Mesenchymal stem cell (in vitro differentiated cells and primary cell): ENCODE data around the gene KLHL3.

Experiments used
- DNase-seq: peaks from one replicate; pipeline ENCODE4 v3.0.0-alpha.2; 2013
- H2AFZ ChIP-seq: one replicate; pipeline ENCODE4 v1.6.1; 2013; ENCODE audit warnings: low read depth, mild to moderate bottlenecking, control low read depth, inconsistent platforms, low read length, moderate library complexity
- H2AK5ac ChIP-seq: 2 replicates; pipeline ENCODE4 v1.6.1; 2013; ENCODE audit warnings: low read length, moderate library complexity, mild to moderate bottlenecking, inconsistent platforms; ENCODE audit not compliant: severe bottlenecking
- H2BK120ac ChIP-seq: one replicate; pipeline ENCODE4 v1.6.1; 2013; ENCODE audit warnings: low read depth, mild to moderate bottlenecking, inconsistent platforms, low read length, moderate library complexity
- H2BK12ac ChIP-seq, 2 experiments: one replicate each; pipeline ENCODE4 v1.6.1; 2013; ENCODE audit warnings: inconsistent platforms in 2 of 2, low read length in 2 of 2, mild to moderate bottlenecking in 2 of 2, moderate library complexity in 2 of 2, control low read depth in 1 of 2
- H2BK15ac ChIP-seq: one replicate; pipeline ENCODE4 v1.6.1; 2013; ENCODE audit warnings: mild to moderate bottlenecking, low read depth, inconsistent platforms; ENCODE audit not compliant: poor library complexity, severe bottlenecking
- H2BK5ac ChIP-seq: 2 replicates; pipeline ENCODE4 v1.6.1; 2013; ENCODE audit warnings: low read depth, mild to moderate bottlenecking, low read length, control low read depth, inconsistent platforms; ENCODE audit not compliant: poor library complexity, severe bottlenecking
- H3K14ac ChIP-seq, 2 experiments: one replicate each; pipeline ENCODE4 v1.6.1; 2013; ENCODE audit warnings: inconsistent platforms in 2 of 2, low read length in 2 of 2, control low read depth in 1 of 2, mild to moderate bottlenecking in 1 of 2, moderate library complexity in 1 of 2
- H3K18ac ChIP-seq, 2 experiments: one replicate each; pipeline ENCODE4 v1.6.1; 2013; ENCODE audit warnings: inconsistent platforms in 2 of 2, low read length in 2 of 2, control low read depth in 1 of 2, low read depth in 1 of 2, mild to moderate bottlenecking in 1 of 2
- H3K23ac ChIP-seq, 2 experiments: one replicate each; pipeline ENCODE4 v1.6.1; 2013; ENCODE audit warnings: inconsistent platforms in 2 of 2, low read length in 2 of 2, mild to moderate bottlenecking in 2 of 2, moderate library complexity in 2 of 2, control low read depth in 1 of 2
- H3K27ac ChIP-seq: 2 replicates; pipeline ENCODE4 v1.5.1; 2013; ENCODE audit warnings: mild to moderate bottlenecking, moderate library complexity, low read length, control low read depth, inconsistent platforms; ENCODE audit not compliant: poor library complexity, severe bottlenecking
- H3K27me3 ChIP-seq, 2 experiments: 2 replicates each; pipeline versions ENCODE4 v1.6.1 to v1.7.0; 2013; ENCODE audit warnings: low read length in 2 of 2, mild to moderate bottlenecking in 2 of 2, moderate library complexity in 2 of 2, control low read depth in 1 of 2, inconsistent platforms in 1 of 2; ENCODE audit not compliant: control insufficient read depth in 1 of 2, insufficient read depth in 1 of 2
- H3K36me3 ChIP-seq, 2 experiments: 2 replicates each; pipeline versions ENCODE4 v1.6.1 to v1.7.0; 2013; ENCODE audit warnings: low read length in 2 of 2, control low read depth in 1 of 2, inconsistent platforms in 1 of 2, low read depth in 1 of 2, mild to moderate bottlenecking in 1 of 2; ENCODE audit not compliant: insufficient read depth in 2 of 2, control insufficient read depth in 1 of 2
- H3K4ac ChIP-seq, 2 experiments: one replicate each; pipeline ENCODE4 v1.6.1; 2013; ENCODE audit warnings: inconsistent platforms in 2 of 2, low read length in 2 of 2, mild to moderate bottlenecking in 2 of 2, moderate library complexity in 2 of 2, control low read depth in 1 of 2, low read depth in 1 of 2
- H3K4me1 ChIP-seq: 2 replicates; pipeline ENCODE4 v1.6.1; 2013; ENCODE audit warnings: low read depth, low read length, control low read depth; ENCODE audit not compliant: control insufficient read depth, insufficient read depth
- H3K4me2 ChIP-seq: 2 replicates; pipeline ENCODE4 v1.6.1; 2013; ENCODE audit warnings: low read length, mild to moderate bottlenecking, inconsistent platforms; ENCODE audit not compliant: poor library complexity, severe bottlenecking
- H3K4me3 ChIP-seq, 2 experiments: 2 replicates each; pipeline versions ENCODE4 v1.5.1 to v1.7.0; 2013; ENCODE audit warnings: low read length in 2 of 2, mild to moderate bottlenecking in 2 of 2, control low read depth in 1 of 2, low read depth in 1 of 2; ENCODE audit not compliant: insufficient read depth in 1 of 2
- H3K79me1 ChIP-seq: replicated peaks from 2 replicates; pipeline ENCODE4 v1.6.1; 2013; ENCODE audit warnings: mild to moderate bottlenecking, control low read depth, low read length, inconsistent platforms; ENCODE audit not compliant: poor library complexity, severe bottlenecking
- H3K9ac ChIP-seq: 2 replicates; pipeline ENCODE4 v1.7.0; 2013; ENCODE audit warnings: mild to moderate bottlenecking, low read length, moderate library complexity
- H3K9me3 ChIP-seq: 2 replicates; pipeline ENCODE4 v1.7.0; 2013; ENCODE audit warnings: mild to moderate bottlenecking, low read length; ENCODE audit not compliant: control insufficient read depth
- H4K8ac ChIP-seq: one replicate; pipeline ENCODE4 v1.6.1; 2013; ENCODE audit warnings: inconsistent platforms, mild to moderate bottlenecking, low read length, moderate library complexity
- H4K91ac ChIP-seq: one replicate; pipeline ENCODE4 v1.6.1; 2013; ENCODE audit warnings: mild to moderate bottlenecking, low read length, inconsistent platforms
- WGBS: methylation state at CpG from one replicate; pipeline ENCODE4 v1.1.7; 2013; ENCODE audit warnings: mixed read lengths; 5-methylcytosine and 5-hydroxymethylcytosine counted together

KLHL3 gene

GRCh38 chr5:137604348-137605095 lies 131.4 kb downstream of the KLHL3 start:
- no peak for DNase-seq
- Histone ChIP-seq H3K9me3 (no peaks in the 10 kb centered on the region), H3K27me3 (peaks cover 38 to 39% of the 10 kb centered on the region in 2 experiments), H4K8ac (no peak overlapping the region), H3K4me3 (no peak overlapping the region), H2AK5ac (no peak overlapping the region), H3K36me3 (no peaks in the 10 kb centered on the region), H3K18ac (no peak overlapping the region), H3K9ac (no peak overlapping the region), H2BK15ac (no peak overlapping the region), H3K4me1 (no peaks in the 10 kb centered on the region), H4K91ac (no peak overlapping the region), H3K4me2 (no peak overlapping the region), H3K79me1 (no peaks in the 10 kb centered on the region), H2AFZ (no peak overlapping the region), H2BK12ac (no peak overlapping the region), H3K27ac (no peak overlapping the region), H2BK5ac (no peak overlapping the region), H3K23ac (no peak overlapping the region), H3K14ac (no peak overlapping the region), H3K4ac (no peak overlapping the region), H2BK120ac (no peak overlapping the region)
- WGBS, result 42% methylated on average over 8 of the region's 9 CpGs

GRCh38 chr5:137603891-137604290 lies 132.0 kb downstream of the KLHL3 start:
- Histone ChIP-seq H2BK5ac (no peak overlapping the region), H4K8ac (no peak overlapping the region), H2BK12ac (no peak overlapping the region), H3K4me1 (no peaks in the 10 kb centered on the region), H3K4me3 (no peak overlapping the region), H3K4ac (no peak overlapping the region), H2BK15ac (no peak overlapping the region), H3K23ac (no peak overlapping the region), H2BK120ac (no peak overlapping the region), H3K18ac (no peak overlapping the region), H3K36me3 (no peaks in the 10 kb centered on the region), H3K9me3 (no peaks in the 10 kb centered on the region), H3K79me1 (no peaks in the 10 kb centered on the region), H2AFZ (no peak overlapping the region), H3K4me2 (no peak overlapping the region), H3K27ac (no peak overlapping the region), H3K14ac (no peak overlapping the region), H3K9ac (no peak overlapping the region), H3K27me3 (peaks cover 40 to 44% of the 10 kb centered on the region in 2 experiments), H2AK5ac (no peak overlapping the region), H4K91ac (no peak overlapping the region)
- DNase-seq, result no peak
- WGBS, result no CpG with 5 or more reads among the region's 1 CpG

- Histone ChIP-seq H3K27me3 (peaks cover 39 to 49% of the 10 kb centered on the region in 2 experiments), H3K4me1 (no peaks in the 10 kb centered on the region), H2BK15ac (no peak overlapping the region), H3K14ac (no peak overlapping the region), H2BK120ac (no peak overlapping the region), H3K4ac (no peak overlapping the region), H3K23ac (no peak overlapping the region), H3K18ac (no peak overlapping the region), H3K79me1 (no peaks in the 10 kb centered on the region), H3K36me3 (no peaks in the 10 kb centered on the region), H2BK5ac (no peak overlapping the region), H3K27ac (no peak overlapping the region), H3K9ac (no peak overlapping the region), H3K9me3 (no peaks in the 10 kb centered on the region), H3K4me3 (no peak overlapping the region), H4K8ac (no peak overlapping the region), H2AFZ (no peak overlapping the region), H3K4me2 (no peak overlapping the region), H2AK5ac (no peak overlapping the region), H4K91ac (no peak overlapping the region), H2BK12ac (no peak overlapping the region)
- DNase-seq, result no peak
- WGBS, result 89% methylated on average over 5 of the region's 6 CpGs
Measured at GRCh38 chr5:137603356-137603755, 132.5 kb downstream of the KLHL3 start.

- no peak overlapping the region for H3K4me3 ChIP-seq
- no peak overlapping the region for H3K23ac ChIP-seq
- no peak overlapping the region for H3K14ac ChIP-seq
- no peak for DNase-seq
- no peak overlapping the region for H4K8ac ChIP-seq
- H3K9ac ChIP-seq, result no peak overlapping the region
- H3K18ac ChIP-seq, result no peak overlapping the region
- H3K4me2 ChIP-seq, result no peak overlapping the region
- no peak overlapping the region for H2BK15ac ChIP-seq
- H4K91ac ChIP-seq, result no peak overlapping the region
- H2BK5ac ChIP-seq, result no peak overlapping the region
- no peaks in the 10 kb centered on the region for H3K4me1 ChIP-seq
- H2BK120ac ChIP-seq, result no peak overlapping the region
- H2BK12ac ChIP-seq, result no peak overlapping the region
- H2AFZ ChIP-seq, result no peak overlapping the region
- no peak overlapping the region for H3K27ac ChIP-seq
- WGBS, result 96% methylated on average over 2 of the region's 3 CpGs
- no peak overlapping the region for H2AK5ac ChIP-seq
- no peak overlapping the region for H3K4ac ChIP-seq
- no peaks in the 10 kb centered on the region for H3K36me3 ChIP-seq
- H3K27me3 ChIP-seq, result peaks cover 35 to 55% of the 10 kb centered on the region in 2 experiments
- H3K9me3 ChIP-seq, result no peaks in the 10 kb centered on the region
- no peaks in the 10 kb centered on the region for H3K79me1 ChIP-seq
Measured at GRCh38 chr5:137602721-137603273, 133.1 kb downstream of the KLHL3 start.
